ENCODE results near the gene ZNF593. TPM values are rescaled to one million over a fixed set of nuclear protein-coding genes. Genes with fewer than 3 reads are reported as not detected.
A peak's percentile ranks its signal among the peaks of the same experiment; 100 is the strongest.

The ZNF593 gene
- total RNA-seq, 1 donor from 2014 or later: 11.6 TPM

GRCh38 chr1:26145041-26145959 is 24.4 kb upstream of the ZNF593 start:
- DNase-seq (peak; percentile 74), ATAC-seq (peak; percentile 95)
- intact Hi-C loops (cut with micrococcal nuclease): no loop called here

DNA sequence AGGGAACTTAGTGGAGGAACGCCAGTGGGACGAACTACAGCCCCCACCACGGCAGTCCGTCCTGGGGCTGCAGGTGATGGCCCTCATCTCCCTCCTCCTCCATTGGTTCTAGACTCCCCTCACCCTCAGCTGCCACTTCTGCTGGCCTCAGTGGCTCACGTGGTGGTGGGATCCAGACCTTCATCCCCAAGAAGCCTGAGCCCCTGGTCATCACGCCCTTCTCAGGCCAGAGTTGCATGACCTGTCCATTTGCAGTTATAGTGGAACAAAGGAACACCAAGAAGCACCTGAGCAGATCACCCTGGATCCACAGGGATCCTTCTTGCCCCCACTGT is 23.8 kb upstream of the ZNF593 start:
- intact Hi-C loops (cut with micrococcal nuclease): no loop called here
- no peak for DNase-seq
- ATAC-seq: no peak

- intact Hi-C loops (cut with micrococcal nuclease): no loop called here
- DNase-seq: no peak
- no peak for ATAC-seq
These were observed 20.8 kb upstream of the ZNF593 start for GRCh38 chr1:26148887-26149286.

GRCh38 chr1:26153966-26154532 is 15.7 kb upstream of the ZNF593 start:
- DNase-seq (no peak), ATAC-seq (no peak)
- intact Hi-C loops (cut with micrococcal nuclease): no loop called here

- intact Hi-C loops (cut with micrococcal nuclease): no loop called here
- ATAC-seq: no peak
- peak; percentile 39 for DNase-seq
These were observed 15.0 kb upstream of the ZNF593 start for GRCh38 chr1:26154750-26155149.

DNA sequence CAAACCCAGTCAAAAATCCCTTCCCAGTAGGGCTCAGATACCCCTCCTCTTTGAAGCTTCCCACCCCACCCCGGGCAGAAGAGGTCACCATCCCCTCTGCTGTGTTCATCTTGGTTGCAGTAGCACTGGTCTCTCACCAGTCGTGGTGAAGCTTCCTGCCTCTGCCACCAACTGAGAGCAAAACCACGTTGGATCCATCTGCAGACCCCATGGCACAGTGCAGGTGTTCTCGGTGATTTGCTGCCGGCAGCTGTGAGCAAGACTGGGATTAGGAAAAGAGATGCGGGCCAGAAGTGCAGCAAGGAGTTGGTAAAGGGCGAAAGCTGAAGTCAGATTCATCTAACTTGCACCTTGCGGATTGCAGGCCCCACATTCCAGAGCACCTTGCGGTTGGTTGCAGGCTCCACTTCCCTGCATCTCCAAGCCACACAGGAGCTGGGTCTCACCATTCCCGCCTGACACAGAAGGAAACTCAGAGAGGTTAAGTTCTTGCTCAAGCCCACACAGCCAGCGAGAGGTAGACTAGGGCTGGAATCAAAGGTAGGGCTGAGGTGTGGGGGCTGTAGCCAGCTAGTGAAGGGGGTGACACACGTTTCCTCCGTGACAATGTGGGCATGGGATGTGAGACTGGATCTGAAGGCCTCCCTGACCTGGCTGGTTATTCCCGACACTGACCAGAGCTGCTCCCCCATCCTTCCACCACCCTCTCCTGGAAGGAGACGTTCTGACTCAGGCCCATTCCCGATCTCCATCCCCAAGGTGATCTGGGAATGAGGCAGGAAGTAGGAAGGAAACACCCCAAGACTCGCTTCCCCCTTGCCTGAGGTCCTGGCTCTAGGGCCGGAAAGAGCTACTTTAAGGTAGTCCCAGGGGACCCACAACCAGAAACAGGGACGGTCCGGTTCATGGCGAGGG is 14.1 kb upstream of the ZNF593 start:
- ATAC-seq (peak; percentile 1), DNase-seq (no peak)
- intact Hi-C loops (cut with micrococcal nuclease): no loop called here

- intact Hi-C loops (cut with micrococcal nuclease): no loop called here
- DNase-seq: peak; percentile 79
- peak; percentile 8 for ATAC-seq
These were observed 13.2 kb upstream of the ZNF593 start for GRCh38 chr1:26156285-26157038.

DNA sequence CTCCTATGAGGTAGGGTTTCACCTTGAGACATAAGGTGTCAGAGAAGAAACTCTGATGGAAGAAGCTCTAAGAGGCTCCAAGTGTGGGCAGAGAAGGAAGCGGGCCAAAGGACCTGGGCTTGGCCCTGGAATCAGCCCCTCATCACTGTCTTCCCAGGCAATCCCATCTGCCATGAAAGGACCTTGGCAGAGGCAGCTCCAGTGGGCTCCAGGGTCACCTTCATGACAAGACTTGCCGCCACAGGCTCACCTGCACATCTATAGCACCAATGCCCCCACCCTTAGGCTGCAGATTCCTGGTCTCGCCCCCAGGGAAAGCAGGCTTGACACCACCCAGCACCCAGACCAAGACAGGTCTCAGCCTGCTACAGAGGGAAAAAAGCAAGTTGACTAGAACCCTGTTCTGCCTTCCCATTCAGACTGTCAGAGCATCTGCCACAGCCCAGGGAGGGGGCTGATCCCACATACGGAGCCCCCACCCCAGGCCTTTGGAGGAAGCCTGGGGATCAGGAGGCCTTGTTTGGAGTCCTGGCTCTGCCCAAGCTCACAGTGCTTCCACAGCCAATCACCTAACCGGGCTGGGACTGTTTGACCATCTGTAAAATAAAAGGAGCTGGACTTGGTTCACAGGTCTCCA is 11.3 kb upstream of the ZNF593 start:
- intact Hi-C loops (cut with micrococcal nuclease): no loop called here
- DNase-seq (no peak), ATAC-seq (no peak)

- intact Hi-C loops (cut with micrococcal nuclease): no loop called here
- ATAC-seq: peak; percentile 77
These were observed 10.6 kb upstream of the ZNF593 start, which contains the start of gene FAM110D for GRCh38 chr1:26158908-26159742. TSS of gene FAM110D (plus strand) at chr1:26159079. CDS start at chr1:26161292, 2,213 bp downstream.

GRCh38 chr1:26159743-26160039 is 10.0 kb upstream of the ZNF593 start:
- intact Hi-C loops (cut with micrococcal nuclease): loop anchor here (10.0 kb wide), 1 partner anchor 55 kb away; no protein-coding TSS in a partner anchor
- no peak for ATAC-seq
- no peak for DNase-seq

More at GRCh38 chr1:26158908-26159742, 10.6 kb upstream of the ZNF593 start, which contains the start of gene FAM110D:
- peak; percentile 79 for DNase-seq

GRCh38 chr1:26160527-26161414 is 8.9 kb upstream of the ZNF593 start:
- intact Hi-C loops (cut with micrococcal nuclease): loop anchor here (10.0 kb wide), 1 partner anchor 56 kb away; no protein-coding TSS in a partner anchor
- ATAC-seq: peak; percentile 10
- no peak for DNase-seq

DNA sequence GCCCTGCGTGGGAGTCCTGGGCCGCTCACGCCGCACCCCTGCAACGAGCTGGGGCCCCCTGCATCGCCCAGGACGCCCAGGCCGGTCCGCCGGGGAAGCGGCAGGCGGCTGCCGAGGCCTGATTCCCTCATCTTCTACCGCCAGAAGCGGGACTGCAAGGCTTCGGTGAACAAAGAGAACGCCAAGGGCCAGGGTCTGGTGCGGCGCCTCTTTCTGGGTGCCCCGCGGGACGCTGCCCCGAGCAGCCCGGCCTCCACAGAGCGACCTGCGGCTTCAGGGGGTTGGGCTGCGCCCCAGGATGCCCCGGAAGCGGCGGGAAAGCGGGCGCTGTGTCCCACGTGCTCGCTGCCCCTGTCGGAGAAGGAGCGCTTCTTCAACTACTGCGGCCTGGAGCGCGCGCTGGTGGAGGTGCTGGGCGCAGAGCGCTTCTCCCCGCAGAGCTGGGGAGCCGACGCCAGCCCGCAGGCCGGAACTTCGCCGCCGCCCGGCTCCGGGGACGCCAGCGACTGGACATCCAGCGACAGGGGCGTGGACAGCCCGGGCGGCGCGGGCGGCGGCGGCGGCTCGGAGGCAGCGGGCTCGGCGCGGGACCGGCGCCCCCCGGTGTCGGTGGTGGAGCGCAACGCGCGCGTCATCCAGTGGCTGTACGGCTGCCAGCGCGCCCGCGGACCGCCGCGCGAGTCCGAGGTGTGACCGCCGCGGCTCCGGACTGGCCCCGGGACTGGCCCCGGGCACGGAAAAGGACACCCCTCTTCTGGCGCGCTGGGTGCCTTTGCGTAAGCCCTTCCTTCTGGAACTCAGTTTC is 8.1 kb upstream of the ZNF593 start:
- peak; percentile 89 for DNase-seq
- intact Hi-C loops (cut with micrococcal nuclease): loop anchor here (10.0 kb wide), 1 partner anchor 57 kb away; no protein-coding TSS in a partner anchor
- ATAC-seq: peak; percentile 67

DNA sequence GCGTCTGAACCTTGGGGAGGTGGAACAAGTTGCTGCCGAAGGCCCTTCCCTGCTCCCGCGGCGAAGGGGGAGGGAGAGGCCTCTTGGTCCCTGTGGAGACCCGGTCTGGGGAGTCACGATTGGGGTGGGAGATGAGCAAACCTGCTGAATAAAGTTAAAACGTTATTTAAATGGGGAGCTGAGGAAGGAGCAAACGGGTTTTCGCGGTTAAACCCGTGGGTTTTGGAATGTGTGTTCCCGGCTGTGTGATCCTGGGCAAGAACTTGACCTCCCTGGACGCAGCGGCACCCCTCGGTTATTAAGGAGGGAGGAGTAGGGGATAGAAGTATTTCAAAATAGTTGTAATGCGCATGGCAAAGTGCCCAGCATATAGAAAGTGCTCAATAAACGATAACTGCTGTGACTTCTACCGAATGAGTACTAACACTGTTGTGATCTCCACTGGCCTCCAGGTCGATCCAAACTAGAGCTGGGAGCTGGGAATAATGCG is 7.4 kb upstream of the ZNF593 start:
- ATAC-seq (no peak), DNase-seq (no peak)
- intact Hi-C loops (cut with micrococcal nuclease): loop anchor here (10.0 kb wide), 1 partner anchor 57 kb away; no protein-coding TSS in a partner anchor

DNA sequence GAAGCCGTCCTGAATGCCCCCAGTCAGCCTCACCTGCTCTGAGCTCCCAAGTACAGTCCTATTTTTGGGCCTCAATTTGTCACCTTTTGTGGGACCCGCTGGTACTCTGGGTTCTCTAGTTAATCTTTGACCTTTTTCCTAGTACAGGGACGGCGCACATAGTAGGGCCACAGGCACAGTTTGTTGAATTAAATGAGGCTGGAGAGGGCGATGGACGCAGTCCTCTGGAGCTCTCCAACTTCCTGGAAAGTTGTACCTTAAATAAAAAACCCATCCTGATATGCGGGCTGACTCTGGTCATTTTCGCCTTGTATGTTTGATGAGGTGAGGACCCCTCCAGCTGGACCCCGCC is 6.0 kb upstream of the ZNF593 start:
- ATAC-seq (no peak), DNase-seq (no peak)
- intact Hi-C loops (cut with micrococcal nuclease): loop anchor here (10.0 kb wide), 1 partner anchor 59 kb away; no protein-coding TSS in a partner anchor

DNA sequence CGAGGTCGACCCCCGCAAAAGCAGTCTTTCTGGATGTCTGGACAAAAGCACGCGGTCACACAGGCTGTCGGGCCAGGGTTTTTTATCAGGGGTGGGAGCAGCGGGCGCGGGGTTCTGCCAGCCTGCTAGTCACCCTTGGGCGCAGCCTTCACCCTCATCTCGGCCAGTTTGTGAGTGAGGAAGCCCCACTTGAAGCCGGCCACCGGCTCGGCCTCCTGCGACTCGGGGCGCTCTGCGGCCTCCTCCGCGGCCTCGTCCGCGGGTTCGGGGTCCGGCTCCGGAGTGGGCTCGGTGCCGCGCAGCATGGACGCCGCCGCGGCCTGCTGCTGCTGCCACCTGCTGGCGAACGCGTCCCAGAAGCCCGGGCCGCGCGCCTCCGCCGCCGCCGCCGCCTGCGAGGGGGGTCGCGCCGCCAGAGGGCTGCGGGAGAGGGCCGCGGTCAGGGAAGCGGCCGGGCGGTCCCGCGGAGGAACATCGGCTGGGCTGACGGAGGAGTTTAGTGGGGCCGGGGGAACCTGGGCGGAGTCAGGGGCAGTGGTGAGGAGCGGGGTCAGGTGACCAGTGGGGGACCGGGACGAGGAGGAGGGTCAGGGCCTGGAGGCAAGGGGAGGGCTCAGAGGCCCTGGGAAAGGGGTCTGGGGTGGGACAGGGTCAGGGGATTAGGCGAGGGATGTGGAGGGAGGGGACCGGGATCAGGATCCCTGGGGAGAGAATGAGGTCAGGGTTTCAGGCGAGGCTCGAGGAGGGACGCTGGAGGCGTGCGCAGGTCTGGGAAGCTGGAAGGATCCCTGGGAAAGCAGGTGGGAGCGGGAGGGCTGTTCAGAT is 5.5 kb upstream of the ZNF593 start:
- DNase-seq: peak; percentile 74
- peak; percentile 30 for ATAC-seq
- intact Hi-C loops (cut with micrococcal nuclease): loop anchor here (10.0 kb wide), 1 partner anchor 59 kb away; no protein-coding TSS in a partner anchor
